GM12878 (cell line): Measurements from ENCODE around the gene PKD2. TPM values are rescaled to one million over a fixed set of nuclear protein-coding genes. Genes with fewer than 3 reads are reported as not detected.

Experiments used
- ATAC-seq: fragments of 200-7000 bp; cut with Tn5 transposase; 3 replicates; pipeline ENCODE4 v1.9.1; 2020; ENCODE audit warnings: mild to moderate bottlenecking, moderate library complexity
- BruUV-seq: library from RNA; stranded (reverse); fragments of 400-500 nt; replicated peaks from 2 replicates; lab custom pipeline; 2021; lab: Mats Ljungman, UMichigan
- CTCF ChIA-PET: fragments of 300-600 bp; sonication (Branson Sonifier 250); formaldehyde crosslinking; extraction: SDS; loops from one replicate; lab custom pipeline; 2021; ENCODE audit warnings: inconsistent platforms; lab: Yijun Ruan, JAX
- POLR2A ChIA-PET: fragments of 350-600 bp; formaldehyde crosslinking; extraction: SDS; loops from one replicate; lab custom pipeline; 2021; ENCODE audit warnings: inconsistent platforms; lab: Charles Lee
- RAD21 ChIA-PET: fragments of 300-600 bp; sonication (Branson Sonifier 250); formaldehyde crosslinking; loops from one replicate; lab custom pipeline; 2023; ENCODE audit warnings: antibody characterized with exemption; ENCODE audit not compliant: unreplicated experiment; lab: Charles Lee
- SMC1A ChIA-PET: fragments of 300-600 bp; sonication (Branson Sonifier 250); formaldehyde crosslinking; loops from one replicate; lab custom pipeline; 2023; ENCODE audit not compliant: unreplicated experiment, uncharacterized antibody; lab: Charles Lee
- DNase-seq: peaks from one replicate; pipeline ENCODE4 v3.0.0-alpha.2; 2011; ENCODE audit warnings: low read depth, low spot score
- FAIRE-seq: peaks from 3 replicates; lab custom pipeline; 2011; peaks lifted over from hg19 to GRCh38; lab: Jason Lieb, UNC
- H2AFZ ChIP-seq: 2 replicates; pipeline ENCODE4 v1.6.0; 2011; ENCODE audit warnings: low read depth, low read length, control low read depth; ENCODE audit not compliant: control insufficient read depth
- H3K27ac ChIP-seq: 2 replicates; pipeline ENCODE4 v1.5.1; 2011; ENCODE audit warnings: control low read depth; ENCODE audit not compliant: control insufficient read depth, insufficient read depth
- H3K27me3 ChIP-seq, 2 experiments: replicated peaks in 1 of 2; 2 replicates each; pipeline versions ENCODE4 v1.6.0 to v1.6.1; 2011; ENCODE audit warnings: low read length in 1 of 2; ENCODE audit not compliant: control insufficient read depth in 2 of 2, insufficient read depth in 2 of 2
- H3K36me3 ChIP-seq, 2 experiments: 2 replicates each; pipeline ENCODE4 v1.5.1; 2011; ENCODE audit warnings: low read length in 1 of 2; ENCODE audit not compliant: control insufficient read depth in 2 of 2, insufficient read depth in 2 of 2
- H3K4me1 ChIP-seq: 2 replicates; pipeline ENCODE4 v1.6.1; 2011; ENCODE audit warnings: mild to moderate bottlenecking, low read length, moderate library complexity, mixed read lengths; ENCODE audit not compliant: control insufficient read depth, insufficient read depth
- H3K4me2 ChIP-seq: 2 replicates; pipeline ENCODE4 v1.6.0; 2011; ENCODE audit warnings: control low read depth; ENCODE audit not compliant: control insufficient read depth, insufficient read depth
- H3K4me3 ChIP-seq: fragments of 200-600 bp; sonication (generic); 2 replicates; pipeline ENCODE4 v1.5.1; 2016
- H3K79me2 ChIP-seq: 2 replicates; pipeline ENCODE4 v1.6.0; 2011; ENCODE audit warnings: low read length; ENCODE audit not compliant: control insufficient read depth, insufficient read depth
- H3K9ac ChIP-seq: 2 replicates; pipeline ENCODE4 v1.8.0; 2011; ENCODE audit warnings: low read length, control low read depth, mixed read lengths; ENCODE audit not compliant: control insufficient read depth, insufficient read depth
- H3K9me3 ChIP-seq: replicated peaks from 3 replicates; pipeline ENCODE4 v1.5.1; 2011; ENCODE audit warnings: mild to moderate bottlenecking, low read length; ENCODE audit not compliant: control insufficient read depth, insufficient read depth
- H4K20me1 ChIP-seq: 2 replicates; pipeline ENCODE4 v1.6.0; 2011; ENCODE audit not compliant: control insufficient read depth, insufficient read depth
- BCL11A ChIP-seq: IDR thresholded peaks from 2 replicates; pipeline ENCODE4 v1.6.1; 2011; ENCODE audit warnings: low read depth, low read length
- BRCA1 ChIP-seq: IDR thresholded peaks from 2 replicates; pipeline ENCODE4 v1.6.1; 2011; ENCODE audit warnings: low read depth, low read length, improper control_type of control experiment
- DPF2 ChIP-seq: fragments of 450-650 bp; IDR thresholded peaks from 2 replicates; pipeline ENCODE4 v1.6.1; 2017; ENCODE audit warnings: mild to moderate bottlenecking
- HCFC1 ChIP-seq: fragments of 150-350 bp; IDR thresholded peaks from 2 replicates; pipeline ENCODE4 v1.6.1; 2014; ENCODE audit warnings: low read length
- JUNB ChIP-seq: IDR thresholded peaks from 2 replicates; pipeline ENCODE4 v1.6.1; 2016; ENCODE audit warnings: antibody characterized with exemption, mild to moderate bottlenecking
- MXI1 ChIP-seq: fragments of 150-350 bp; IDR thresholded peaks from 2 replicates; pipeline ENCODE4 v1.6.1; 2011; ENCODE audit warnings: low read depth, mild to moderate bottlenecking, inconsistent platforms, low read length, improper control_type of control experiment
- RBBP5 ChIP-seq: fragments of 200-600 bp; sonication (generic); conservative IDR thresholded peaks from 2 replicates; pipeline ENCODE4 v1.6.1; 2016
- RFX5 ChIP-seq: IDR thresholded peaks from 2 replicates; pipeline ENCODE4 v1.6.1; 2011; ENCODE audit warnings: low read depth, low read length, improper control_type of control experiment
- SMAD1 ChIP-seq: fragments of 450-650 bp; IDR thresholded peaks from 2 replicates; pipeline ENCODE4 v1.6.1; 2018; ENCODE audit warnings: mild to moderate bottlenecking, low read depth; ENCODE audit not compliant: partially characterized antibody
- SMC3 ChIP-seq: IDR thresholded peaks from 2 replicates; pipeline ENCODE4 v1.6.1; 2011; ENCODE audit warnings: low read length, improper control_type of control experiment, borderline replicate concordance
- SREBF2 ChIP-seq: IDR thresholded peaks from 2 replicates; pipeline ENCODE4 v1.6.1; 2012; ENCODE audit warnings: mild to moderate bottlenecking, low read length
- STAT3 ChIP-seq: IDR thresholded peaks from 2 replicates; pipeline ENCODE4 v1.6.1; 2011; ENCODE audit warnings: low read depth, low read length, improper control_type of control experiment
- TBL1XR1 ChIP-seq: IDR thresholded peaks from 2 replicates; pipeline ENCODE4 v1.6.1; 2012; ENCODE audit warnings: low read depth, low read length, improper control_type of control experiment
- TCF3 ChIP-seq: IDR thresholded peaks from 2 replicates; pipeline ENCODE4 v1.6.1; 2012; ENCODE audit warnings: low read depth, mild to moderate bottlenecking, low read length, borderline replicate concordance; ENCODE audit not compliant: insufficient read depth
- TCF7 ChIP-seq: IDR thresholded peaks from 2 replicates; pipeline ENCODE4 v1.6.1; 2014; ENCODE audit warnings: antibody characterized with exemption, borderline replicate concordance
- ZBED1 ChIP-seq: IDR thresholded peaks from 2 replicates; pipeline ENCODE4 v1.6.1; 2016; ENCODE audit warnings: borderline replicate concordance
- ZNF274 ChIP-seq: IDR thresholded peaks from one replicate; pipeline ENCODE4 v1.8.0; 2011; ENCODE audit not compliant: insufficient read length, insufficient read depth
- in situ Hi-C: fragments of 300-500 bp; cut with MboI; formaldehyde crosslinking; loops from 9 replicates; pipeline ENCODE4 v1.14.3; 2018; ENCODE audit warnings: mixed read lengths
- intact Hi-C: fragments of 100-400 bp; cut with micrococcal nuclease; formaldehyde crosslinking; loops from one replicate; pipeline ENCODE4 v1.14.2; 2022; ENCODE audit not compliant: unreplicated experiment
- polyA plus RNA-seq, 11 experiments: library from polyadenylated mRNA; depleted of rRNA in 4 of 11; unstranded in 6 of 11; stranded (reverse) in 5 of 11; fragments of >200 nt; fragmentation: Nextera tagmentation in 4 of 11; fragmentation: Illumina TruSeq in 1 of 11; extraction: Ambion mirVana in 4 of 11; extraction: Trizol in 1 of 11; gene quantifications; 1 replicate in 1 of 11; 2 replicates in 10 of 11; pipeline versions ENCODE4 v1.2.1 to v1.2.3, GENCODE V29; 2011 to 2016; ENCODE audit warnings: inconsistent platforms in 2 of 11, missing spikeins in 2 of 11, low read depth in 1 of 11
- total RNA-seq, 4 experiments: library from RNA; depleted of rRNA in 3 of 4; stranded (reverse); fragments of >200 nt in 3 of 4; fragmentation: Illumina TruSeq in 1 of 4; extraction: Trizol in 1 of 4; gene quantifications; 2 replicates each; pipeline versions ENCODE4 v1.2.1 to v1.2.3, GENCODE V29; 2013 to 2021
- TF ChIP-seq, protein P1 (sequence below): IDR thresholded peaks from 2 replicates; pipeline ENCODE4 v1.6.1; 2011; ENCODE audit warnings: mild to moderate bottlenecking, low read depth, low read length, moderate library complexity; ENCODE audit not compliant: insufficient replicate concordance
- TF ChIP-seq, protein P2 (sequence below): fragments of 450-650 bp; formaldehyde crosslinking; IDR thresholded peaks from 2 replicates; pipeline ENCODE4 v1.4.0; 2020; ENCODE audit warnings: mild to moderate bottlenecking, moderate library complexity
- TF ChIP-seq, protein P3 (sequence below): fragments of 150-350 bp; IDR thresholded peaks from 2 replicates; pipeline ENCODE4 v1.6.1; 2014; ENCODE audit warnings: mild to moderate bottlenecking, low read depth, low read length

Gene PKD2
- total and polyA plus RNA-seq, 10 of the 15 experiments (the other 5 are each of a cell fraction or from before 2014, with no cell fraction given) = 2.0 to 13.8 (median 8.4) TPM

DNA sequence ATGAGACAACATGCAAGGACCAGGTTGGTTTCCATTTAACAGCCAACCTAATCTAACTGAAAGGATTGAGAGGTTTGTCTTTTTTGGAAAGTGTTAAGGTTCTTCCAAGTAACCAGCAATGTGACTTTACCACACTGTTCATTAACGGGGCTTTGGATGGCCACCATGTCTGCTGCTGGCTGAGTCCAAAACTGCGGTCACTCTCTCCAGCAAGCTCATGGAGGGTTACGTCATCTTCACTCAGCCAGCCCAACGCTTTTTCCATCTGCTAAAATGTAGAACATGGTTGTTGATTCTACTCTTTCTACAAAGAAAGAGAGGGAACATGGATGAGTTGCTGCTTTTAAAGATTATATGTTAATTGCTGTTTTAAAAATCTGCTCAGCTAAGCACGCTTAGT lies 11.0 kb downstream of the PKD2 start (continued):
- no peak for TF ChIP-seq RFX5
- no peak for TF ChIP-seq BCL11A
- TF ChIP-seq ZBED1 = no peak
- TF ChIP-seq SREBF2 = no peak
- no peak for TF ChIP-seq BRCA1
- no peak for TF ChIP-seq TCF3
- TF ChIP-seq TCF7 = no peak
- no peak for TF ChIP-seq HCFC1
- TF ChIP-seq STAT3 = no peak
- no peak for TF ChIP-seq RBBP5
- TF ChIP-seq SMAD1 = no peak

DNA sequence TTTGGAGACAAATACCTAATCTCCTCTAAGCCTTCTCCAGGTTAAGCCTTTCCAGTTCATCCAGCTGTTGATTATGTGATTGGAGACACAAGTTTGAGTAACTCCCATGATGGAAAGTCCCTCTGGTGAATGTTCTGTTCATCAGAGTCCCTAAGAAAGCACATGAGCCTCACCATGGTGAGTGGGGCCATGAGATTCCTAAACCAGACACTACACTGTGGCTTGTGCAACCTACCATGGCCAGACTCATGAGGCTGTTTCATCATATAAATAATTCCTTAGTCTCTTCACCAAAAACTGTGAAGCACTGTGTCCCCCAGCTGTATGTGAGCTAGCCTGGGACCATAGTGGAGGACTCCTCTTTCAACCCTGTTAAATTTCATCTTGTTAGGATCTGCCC lies 14.4 kb downstream of the PKD2 start:
- Histone ChIP-seq H3K4me1 (no peaks in the 10 kb centered on the region), H3K27ac (no peak overlapping the region), H4K20me1 (no peaks in the 10 kb centered on the region), H3K9ac (no peak overlapping the region), H3K27me3 (no peaks in the 10 kb centered on the region), H3K9me3 (peaks cover 3% of the 10 kb centered on the region; the same call in 2 of the 3 replicates), H3K4me3 (no peak overlapping the region), H3K4me2 (no peak overlapping the region), H3K36me3 (0 out of 4 replicates have a peak, but pooled peaks cover 0 to 2% of the 10 kb centered on the region in 2 experiments), H3K79me2 (no peaks in the 10 kb centered on the region), H2AFZ (no peak overlapping the region)
- SMC1A ChIA-PET = interaction anchor here (1.3 to 2.0 kb wide), 6 partner anchors 9 to 493 kb away, joined by 3 to 8 read pairs (median 4); no protein-coding TSS in a partner anchor
- FAIRE-seq (no peak), DNase-seq (no peak), ATAC-seq (peak; percentile 21; the same call in 1 of the 3 replicates)
- CTCF ChIA-PET = interaction anchor here (0.8 to 5.1 kb wide), 6 partner anchors 8 to 190 kb away, joined by 3 to 39 read pairs (median 5); no protein-coding TSS in a partner anchor
- in situ Hi-C loops = no loop called here
- BruUV-seq = no TSS peak
- intact Hi-C loops = no loop called here
- POLR2A ChIA-PET = interaction anchor here (0.5 to 1.5 kb wide), 3 partner anchors 9 to 319 kb away, joined by 3 to 4 read pairs (median 3); no protein-coding TSS in a partner anchor
- RAD21 ChIA-PET = interaction anchor here (1.0 to 1.7 kb wide), 4 partner anchors 9 to 436 kb away, joined by 3 to 10 read pairs (median 4); partner anchors contain the start of gene HERC5
- TF ChIP-seq JUNB (no peak), MXI1 (no peak), SMAD1 (no peak), ZNF274 (no peak), TBL1XR1 (no peak), DPF2 (no peak), SMC3 (no peak)
- TF ChIP-seq, protein P1, sequence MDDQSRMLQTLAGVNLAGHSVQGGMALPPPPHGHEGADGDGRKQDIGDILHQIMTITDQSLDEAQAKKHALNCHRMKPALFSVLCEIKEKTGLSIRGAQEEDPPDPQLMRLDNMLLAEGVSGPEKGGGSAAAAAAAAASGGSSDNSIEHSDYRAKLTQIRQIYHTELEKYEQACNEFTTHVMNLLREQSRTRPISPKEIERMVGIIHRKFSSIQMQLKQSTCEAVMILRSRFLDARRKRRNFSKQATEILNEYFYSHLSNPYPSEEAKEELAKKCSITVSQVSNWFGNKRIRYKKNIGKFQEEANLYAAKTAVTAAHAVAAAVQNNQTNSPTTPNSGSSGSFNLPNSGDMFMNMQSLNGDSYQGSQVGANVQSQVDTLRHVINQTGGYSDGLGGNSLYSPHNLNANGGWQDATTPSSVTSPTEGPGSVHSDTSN = no peak
- TF ChIP-seq, protein P2, sequence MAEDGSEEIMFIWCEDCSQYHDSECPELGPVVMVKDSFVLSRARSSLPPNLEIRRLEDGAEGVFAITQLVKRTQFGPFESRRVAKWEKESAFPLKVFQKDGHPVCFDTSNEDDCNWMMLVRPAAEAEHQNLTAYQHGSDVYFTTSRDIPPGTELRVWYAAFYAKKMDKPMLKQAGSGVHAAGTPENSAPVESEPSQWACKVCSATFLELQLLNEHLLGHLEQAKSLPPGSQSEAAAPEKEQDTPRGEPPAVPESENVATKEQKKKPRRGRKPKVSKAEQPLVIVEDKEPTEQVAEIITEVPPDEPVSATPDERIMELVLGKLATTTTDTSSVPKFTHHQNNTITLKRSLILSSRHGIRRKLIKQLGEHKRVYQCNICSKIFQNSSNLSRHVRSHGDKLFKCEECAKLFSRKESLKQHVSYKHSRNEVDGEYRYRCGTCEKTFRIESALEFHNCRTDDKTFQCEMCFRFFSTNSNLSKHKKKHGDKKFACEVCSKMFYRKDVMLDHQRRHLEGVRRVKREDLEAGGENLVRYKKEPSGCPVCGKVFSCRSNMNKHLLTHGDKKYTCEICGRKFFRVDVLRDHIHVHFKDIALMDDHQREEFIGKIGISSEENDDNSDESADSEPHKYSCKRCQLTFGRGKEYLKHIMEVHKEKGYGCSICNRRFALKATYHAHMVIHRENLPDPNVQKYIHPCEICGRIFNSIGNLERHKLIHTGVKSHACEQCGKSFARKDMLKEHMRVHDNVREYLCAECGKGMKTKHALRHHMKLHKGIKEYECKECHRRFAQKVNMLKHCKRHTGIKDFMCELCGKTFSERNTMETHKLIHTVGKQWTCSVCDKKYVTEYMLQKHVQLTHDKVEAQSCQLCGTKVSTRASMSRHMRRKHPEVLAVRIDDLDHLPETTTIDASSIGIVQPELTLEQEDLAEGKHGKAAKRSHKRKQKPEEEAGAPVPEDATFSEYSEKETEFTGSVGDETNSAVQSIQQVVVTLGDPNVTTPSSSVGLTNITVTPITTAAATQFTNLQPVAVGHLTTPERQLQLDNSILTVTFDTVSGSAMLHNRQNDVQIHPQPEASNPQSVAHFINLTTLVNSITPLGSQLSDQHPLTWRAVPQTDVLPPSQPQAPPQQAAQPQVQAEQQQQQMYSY (CRISPR knock-in tag) = no peak
- TF ChIP-seq, protein P3, sequence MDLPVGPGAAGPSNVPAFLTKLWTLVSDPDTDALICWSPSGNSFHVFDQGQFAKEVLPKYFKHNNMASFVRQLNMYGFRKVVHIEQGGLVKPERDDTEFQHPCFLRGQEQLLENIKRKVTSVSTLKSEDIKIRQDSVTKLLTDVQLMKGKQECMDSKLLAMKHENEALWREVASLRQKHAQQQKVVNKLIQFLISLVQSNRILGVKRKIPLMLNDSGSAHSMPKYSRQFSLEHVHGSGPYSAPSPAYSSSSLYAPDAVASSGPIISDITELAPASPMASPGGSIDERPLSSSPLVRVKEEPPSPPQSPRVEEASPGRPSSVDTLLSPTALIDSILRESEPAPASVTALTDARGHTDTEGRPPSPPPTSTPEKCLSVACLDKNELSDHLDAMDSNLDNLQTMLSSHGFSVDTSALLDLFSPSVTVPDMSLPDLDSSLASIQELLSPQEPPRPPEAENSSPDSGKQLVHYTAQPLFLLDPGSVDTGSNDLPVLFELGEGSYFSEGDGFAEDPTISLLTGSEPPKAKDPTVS = no peak
